ENCODE results near the gene ZNF124.
A peak's percentile ranks its signal among the peaks of the same experiment; 100 is the strongest.

The ZNF124 gene

DNA sequence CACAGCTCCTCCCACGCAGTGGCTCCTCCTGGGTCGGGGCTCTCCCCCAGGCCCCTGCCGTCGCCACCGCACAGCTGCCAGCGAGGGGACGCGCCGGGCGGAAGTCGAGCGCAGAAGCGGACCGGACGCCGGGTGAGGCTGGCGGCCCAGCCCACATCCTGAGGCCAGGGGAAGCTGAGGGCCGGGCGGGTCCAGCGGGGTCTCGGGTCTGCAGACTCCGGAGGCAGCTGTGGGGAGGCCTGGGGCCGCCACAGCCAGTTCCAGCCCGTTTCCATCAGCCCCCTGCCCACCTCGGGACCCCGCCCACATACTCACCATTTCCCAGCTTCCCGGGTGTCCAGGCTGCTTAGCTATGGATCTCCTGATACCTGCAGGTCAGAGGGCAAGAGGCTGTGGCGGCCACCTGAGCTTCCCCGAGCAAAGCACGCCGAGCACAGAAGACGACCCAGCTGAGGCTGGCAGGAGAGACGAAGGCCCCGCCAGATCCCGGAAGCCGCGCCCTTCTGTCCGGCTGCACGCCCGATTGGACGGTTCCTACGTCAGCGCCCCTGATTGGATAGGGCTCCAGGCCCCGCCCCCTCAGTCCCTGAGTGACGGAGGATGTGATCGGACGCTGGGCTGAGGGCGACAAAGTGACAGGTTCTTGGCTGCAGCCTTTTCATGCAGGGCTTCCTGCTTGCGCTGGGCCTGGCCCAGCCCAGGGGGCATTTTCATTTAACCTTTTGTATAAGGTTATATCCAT lies 38.7 kb upstream of the ZNF124 start:
- Histone ChIP-seq H3K79me2 (ENCODE audit: low read length) (peaks cover 50% of the 10 kb centered on the region), H3K27ac (ENCODE audit: low read length) (peak overlapping the region; percentile 61), H3K9me3 (ENCODE audit: insufficient read depth, low read length) (no peaks in the 10 kb centered on the region), H4K20me1 (ENCODE audit: insufficient read depth, low read length) (peaks cover 43% of the 10 kb centered on the region), H3K27me3 (ENCODE audit: low read depth, low read length) (no peaks in the 10 kb centered on the region), H3K4me2 (ENCODE audit: low read length) (peak overlapping the region; percentile 95), H3K9ac (ENCODE audit: low read length) (peak overlapping the region; percentile 83), H2AFZ (ENCODE audit: low read depth, low read length) (peak overlapping the region; percentile 39; the same call in 1 of the 2 replicates), H3K4me3 (ENCODE audit: low read length) (peak overlapping the region; percentile 90), H3K4me1 (ENCODE audit: low read length) (peaks cover 36% of the 10 kb centered on the region), H3K36me3 (replicated peaks; ENCODE audit: low read depth, low read length) (peaks cover 39% of the 10 kb centered on the region)
- TF ChIP-seq, protein P1, sequence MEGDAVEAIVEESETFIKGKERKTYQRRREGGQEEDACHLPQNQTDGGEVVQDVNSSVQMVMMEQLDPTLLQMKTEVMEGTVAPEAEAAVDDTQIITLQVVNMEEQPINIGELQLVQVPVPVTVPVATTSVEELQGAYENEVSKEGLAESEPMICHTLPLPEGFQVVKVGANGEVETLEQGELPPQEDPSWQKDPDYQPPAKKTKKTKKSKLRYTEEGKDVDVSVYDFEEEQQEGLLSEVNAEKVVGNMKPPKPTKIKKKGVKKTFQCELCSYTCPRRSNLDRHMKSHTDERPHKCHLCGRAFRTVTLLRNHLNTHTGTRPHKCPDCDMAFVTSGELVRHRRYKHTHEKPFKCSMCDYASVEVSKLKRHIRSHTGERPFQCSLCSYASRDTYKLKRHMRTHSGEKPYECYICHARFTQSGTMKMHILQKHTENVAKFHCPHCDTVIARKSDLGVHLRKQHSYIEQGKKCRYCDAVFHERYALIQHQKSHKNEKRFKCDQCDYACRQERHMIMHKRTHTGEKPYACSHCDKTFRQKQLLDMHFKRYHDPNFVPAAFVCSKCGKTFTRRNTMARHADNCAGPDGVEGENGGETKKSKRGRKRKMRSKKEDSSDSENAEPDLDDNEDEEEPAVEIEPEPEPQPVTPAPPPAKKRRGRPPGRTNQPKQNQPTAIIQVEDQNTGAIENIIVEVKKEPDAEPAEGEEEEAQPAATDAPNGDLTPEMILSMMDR (IDR thresholded peaks at IDR 0.05; ENCODE audit: low read depth, low read length): no peak

DNA sequence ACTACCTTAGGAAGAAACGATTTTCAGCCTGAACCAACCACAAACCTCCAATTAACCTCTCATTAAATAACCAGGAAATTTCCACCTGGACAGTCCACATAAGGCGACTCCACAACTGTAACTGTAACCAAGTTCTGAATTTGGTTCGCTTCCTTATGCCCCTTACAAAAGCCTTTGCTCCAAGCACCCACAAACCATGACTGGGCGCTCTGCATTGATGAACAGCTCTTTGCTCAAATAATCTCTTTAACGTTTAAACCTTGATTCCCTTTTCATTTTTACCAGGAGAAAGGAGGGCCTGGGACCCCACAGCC lies 38.2 kb upstream of the ZNF124 start:
- H3K4me3 ChIP-seq (ENCODE audit: low read length): peak overlapping the region; percentile 90
- no peaks in the 10 kb centered on the region for H3K27me3 ChIP-seq (ENCODE audit: low read depth, low read length)
- peak overlapping the region; percentile 95 for H3K4me2 ChIP-seq (ENCODE audit: low read length)
- no peak overlapping the region for H2AFZ ChIP-seq (ENCODE audit: low read depth, low read length)
- no peaks in the 10 kb centered on the region for H3K9me3 ChIP-seq (ENCODE audit: insufficient read depth, low read length)
- peak overlapping the region; percentile 61; the same call in 1 of the 2 replicates for H3K27ac ChIP-seq (ENCODE audit: low read length)
- TF ChIP-seq, protein P1 (IDR thresholded peaks at IDR 0.05; ENCODE audit: low read depth, low read length): no peak
- TF ChIP-seq EZH2phosphoT487 (IDR thresholded peaks at IDR 0.05; ENCODE audit: low read depth): no peak
- H3K79me2 ChIP-seq (ENCODE audit: low read length): peaks cover 56% of the 10 kb centered on the region
- H4K20me1 ChIP-seq (ENCODE audit: insufficient read depth, low read length): peaks cover 43% of the 10 kb centered on the region
- H3K36me3 ChIP-seq (replicated peaks; ENCODE audit: low read depth, low read length): peaks cover 40% of the 10 kb centered on the region
- peak overlapping the region; percentile 83 for H3K9ac ChIP-seq (ENCODE audit: low read length)
- H3K4me1 ChIP-seq (ENCODE audit: low read length): peaks cover 36% of the 10 kb centered on the region

DNA sequence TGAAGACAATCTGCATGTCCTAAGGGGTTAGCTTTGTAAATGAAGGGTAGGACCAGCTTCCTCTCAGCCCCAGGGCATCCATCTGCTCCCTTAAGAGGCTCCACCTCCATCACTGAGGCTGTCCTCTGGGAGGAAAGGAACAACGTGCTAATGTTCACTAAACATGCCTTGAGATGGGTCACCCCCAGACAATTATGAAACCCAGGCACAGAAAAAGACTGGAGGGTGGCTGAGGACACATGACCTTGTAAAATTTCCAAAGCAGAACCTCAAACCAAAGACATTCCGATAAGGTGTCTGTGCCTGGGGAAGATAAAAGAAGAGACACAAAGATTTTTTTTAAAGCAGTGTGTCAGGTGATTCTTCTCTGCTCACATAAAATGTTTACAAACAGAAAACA lies 37.6 kb upstream of the ZNF124 start:
- Histone ChIP-seq H3K4me3 (ENCODE audit: low read length) (peak overlapping the region; percentile 90), H3K79me2 (ENCODE audit: low read length) (peaks cover 62% of the 10 kb centered on the region), H3K4me2 (ENCODE audit: low read length) (peak overlapping the region; percentile 95)

DNA sequence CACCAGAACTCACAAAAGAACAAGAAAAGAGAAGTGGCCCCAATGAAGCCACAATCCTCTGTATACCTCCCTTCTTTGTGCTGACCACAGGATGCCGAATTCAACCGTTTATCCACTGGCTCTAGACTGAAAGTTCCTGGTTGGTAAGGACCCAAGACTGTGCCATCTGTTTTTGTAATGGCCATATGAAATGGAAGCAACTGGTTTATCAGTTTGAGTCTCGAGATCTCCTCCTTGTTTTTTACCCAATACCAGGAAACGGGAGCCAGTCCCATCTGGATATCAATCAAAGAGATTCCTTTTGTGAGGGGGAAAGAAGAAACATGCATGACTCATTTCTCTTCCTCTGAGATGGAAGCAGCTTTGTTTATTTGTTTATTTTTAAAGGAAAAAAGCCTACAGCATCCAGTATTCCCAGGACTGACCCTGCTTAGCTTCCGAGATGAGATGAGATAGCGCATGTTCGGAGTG lies 32.4 kb upstream of the ZNF124 start:
- no peak for TF ChIP-seq EZH2phosphoT487 (IDR thresholded peaks at IDR 0.05; ENCODE audit: low read depth)
- TF ChIP-seq, protein P1 (IDR thresholded peaks at IDR 0.05; ENCODE audit: low read depth, low read length): no peak
- Histone ChIP-seq H3K4me1 (ENCODE audit: low read length) (peaks cover 4% of the 10 kb centered on the region), H3K27ac (ENCODE audit: low read length) (no peak overlapping the region), H3K4me2 (ENCODE audit: low read length) (no peak overlapping the region), H3K27me3 (ENCODE audit: low read depth, low read length) (no peaks in the 10 kb centered on the region), H4K20me1 (ENCODE audit: insufficient read depth, low read length) (peaks cover 59% of the 10 kb centered on the region), H2AFZ (ENCODE audit: low read depth, low read length) (no peak overlapping the region), H3K9ac (ENCODE audit: low read length) (no peak overlapping the region), H3K79me2 (ENCODE audit: low read length) (peaks cover 78% of the 10 kb centered on the region), H3K36me3 (replicated peaks; ENCODE audit: low read depth, low read length) (peaks cover 83% of the 10 kb centered on the region), H3K9me3 (ENCODE audit: insufficient read depth, low read length) (no peaks in the 10 kb centered on the region), H3K4me3 (ENCODE audit: low read length) (no peak overlapping the region)

More for the DNA sequence above, 37.6 kb upstream of the ZNF124 start:
- TF ChIP-seq, protein P1 (IDR thresholded peaks at IDR 0.05; ENCODE audit: low read depth, low read length): no peak
- TF ChIP-seq EZH2phosphoT487 (IDR thresholded peaks at IDR 0.05; ENCODE audit: low read depth): no peak
- no peaks in the 10 kb centered on the region for H3K27me3 ChIP-seq (ENCODE audit: low read depth, low read length)
- H3K27ac ChIP-seq (ENCODE audit: low read length): no peak overlapping the region
- H2AFZ ChIP-seq (ENCODE audit: low read depth, low read length): no peak overlapping the region
- peaks cover 43% of the 10 kb centered on the region for H3K36me3 ChIP-seq (replicated peaks; ENCODE audit: low read depth, low read length)
- H4K20me1 ChIP-seq (ENCODE audit: insufficient read depth, low read length): peaks cover 46% of the 10 kb centered on the region
- no peaks in the 10 kb centered on the region for H3K9me3 ChIP-seq (ENCODE audit: insufficient read depth, low read length)
- peak overlapping the region; percentile 83 for H3K9ac ChIP-seq (ENCODE audit: low read length)
- H3K4me1 ChIP-seq (ENCODE audit: low read length): peaks cover 36% of the 10 kb centered on the region
